Superior temporal gyrus (tissue), 1 donor: ENCODE data around the gene DHX15.
"Not testable (repeated sequence)": the region's sequence is repeated elsewhere in the genome, so short reads cannot be mapped to it uniquely, and the experiment has no call there.

Source experiments
- DNase-seq: peaks from one replicate; pipeline ENCODE4 v3.0.0-alpha.2; 2016; ENCODE audit errors: extremely low spot score

Gene DHX15

DNA sequence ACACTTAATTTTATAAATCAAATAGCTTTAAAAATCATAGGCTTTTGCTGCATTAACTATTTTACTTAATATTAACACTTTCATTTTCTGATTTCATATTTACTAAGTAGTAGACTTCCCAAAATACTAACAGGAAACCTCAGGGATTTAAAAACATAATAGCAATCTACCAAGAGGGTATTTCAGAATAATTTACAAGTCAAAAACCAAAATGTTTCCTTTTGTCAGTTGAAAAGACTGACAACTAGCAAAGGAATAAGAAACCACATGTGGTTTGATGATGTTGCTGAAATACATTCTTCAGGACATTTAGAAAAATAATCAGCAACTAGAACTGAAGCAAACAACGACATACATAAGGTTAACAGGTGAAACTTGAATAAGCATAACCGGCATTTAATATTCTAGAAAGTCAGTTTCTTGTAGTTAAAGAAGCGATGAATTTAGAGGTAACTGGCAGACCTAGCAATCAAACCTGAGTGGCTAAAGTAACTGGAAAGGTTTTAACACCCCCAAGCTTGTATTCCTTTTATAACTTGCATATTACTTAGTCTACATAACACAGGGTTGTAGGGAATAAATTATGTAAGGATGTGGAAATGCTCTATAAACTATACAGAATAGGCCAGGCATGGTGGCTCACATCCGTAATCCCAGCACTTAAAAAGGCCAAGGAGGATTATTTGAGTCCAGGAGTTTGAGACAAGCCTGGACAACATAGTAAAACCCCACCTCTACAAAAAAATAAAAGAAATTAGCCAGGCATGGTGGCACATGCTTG lies 40.0 kb downstream of the DHX15 start:
- DNase-seq = no peak

DNA sequence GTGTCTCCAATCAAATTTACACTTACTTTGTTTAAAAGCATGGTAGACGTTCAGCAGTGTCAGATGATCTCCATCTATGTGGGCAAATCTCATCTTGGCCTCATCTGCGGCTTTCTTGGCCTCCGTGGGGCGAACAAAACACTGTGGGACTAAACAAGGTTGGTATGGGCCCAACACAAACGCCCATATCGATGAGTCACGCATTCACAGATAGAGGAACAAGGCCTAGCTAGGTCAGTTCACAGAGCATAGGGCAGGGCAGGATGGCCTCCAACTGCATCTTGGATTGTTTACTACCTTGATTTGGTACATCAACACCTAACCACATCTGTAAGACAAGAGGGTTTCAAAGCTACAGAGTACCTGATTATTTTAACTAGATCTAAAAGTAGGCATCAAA lies 47.3 kb downstream of the DHX15 start:
- DNase-seq = no peak

DNA sequence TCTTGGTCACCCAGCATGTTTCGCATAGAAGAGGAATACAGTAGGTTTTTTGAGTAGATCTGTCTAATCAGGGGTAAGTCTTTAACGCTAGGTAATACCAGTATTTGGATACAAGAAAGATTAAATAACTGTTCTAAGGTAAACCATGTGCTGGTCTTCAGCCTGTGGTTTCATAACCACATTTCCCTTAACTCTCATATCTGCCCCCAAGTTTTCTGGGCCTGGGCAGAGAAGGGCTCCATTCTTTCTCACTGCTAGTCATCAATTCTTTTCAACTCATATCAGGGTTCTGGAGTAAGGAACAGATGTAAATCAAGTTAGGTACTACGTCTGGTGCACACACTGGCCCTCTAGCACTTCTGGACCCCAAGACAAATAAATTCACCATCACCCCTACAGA lies 49.0 kb downstream of the DHX15 start:
- DNase-seq = no peak

DNA sequence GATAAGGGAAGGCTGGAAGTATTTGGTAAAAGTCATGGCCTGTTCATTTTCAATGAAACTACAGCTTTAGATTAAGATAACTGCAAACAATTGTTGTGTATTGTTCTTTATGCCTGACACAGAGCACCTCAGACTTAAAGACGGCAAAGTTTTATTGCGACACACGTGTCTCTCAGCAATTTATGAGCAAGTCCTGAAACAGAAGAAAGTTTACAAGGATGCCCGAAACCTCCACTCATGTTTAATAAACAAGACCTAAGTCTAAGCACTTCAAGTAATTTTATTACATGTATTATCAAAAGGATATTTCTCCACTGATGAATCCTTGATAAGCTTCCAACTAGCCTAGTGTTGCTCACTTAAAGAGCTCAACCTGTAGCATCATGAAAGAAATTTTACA lies 51.0 kb downstream of the DHX15 start:
- no peak for DNase-seq

DNA sequence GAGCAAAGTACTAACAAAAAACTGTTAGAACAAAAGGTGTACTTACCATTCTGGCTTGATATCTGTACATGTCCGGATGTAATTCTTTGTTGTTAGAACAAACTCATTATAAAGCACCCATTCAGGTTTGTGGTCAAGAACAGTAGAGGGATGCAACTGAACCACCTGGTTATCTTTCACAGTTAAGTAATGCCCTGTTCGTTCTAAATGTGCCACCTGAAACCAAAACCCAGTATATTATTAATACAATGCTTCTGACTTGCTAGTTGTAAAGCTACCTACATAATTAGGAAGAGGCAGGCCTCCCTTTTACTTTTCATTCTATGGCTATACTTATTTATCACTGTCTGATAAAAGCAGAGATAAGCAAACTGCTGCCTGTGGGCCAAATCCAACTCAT lies 54.8 kb downstream of the DHX15 start:
- DNase-seq = no peak

DNA sequence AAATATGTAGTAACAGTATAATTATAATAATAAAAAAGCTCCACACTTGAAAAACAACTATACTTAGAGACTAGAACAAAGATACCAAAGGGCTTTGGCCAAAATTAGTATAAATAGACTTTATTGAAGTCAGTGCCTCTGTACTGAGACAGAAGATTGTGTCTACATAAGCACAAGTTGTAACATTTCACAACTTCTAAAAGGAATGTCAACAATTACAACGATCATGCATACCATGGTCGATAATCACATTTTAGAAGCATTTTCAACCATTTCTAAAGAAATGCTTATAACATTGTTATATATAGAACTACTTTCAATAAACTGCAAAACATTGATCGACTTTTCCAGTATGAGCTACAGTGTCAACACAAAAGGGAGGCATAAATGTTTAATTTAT lies 57.0 kb downstream of the DHX15 start:
- DNase-seq = no peak

DNA sequence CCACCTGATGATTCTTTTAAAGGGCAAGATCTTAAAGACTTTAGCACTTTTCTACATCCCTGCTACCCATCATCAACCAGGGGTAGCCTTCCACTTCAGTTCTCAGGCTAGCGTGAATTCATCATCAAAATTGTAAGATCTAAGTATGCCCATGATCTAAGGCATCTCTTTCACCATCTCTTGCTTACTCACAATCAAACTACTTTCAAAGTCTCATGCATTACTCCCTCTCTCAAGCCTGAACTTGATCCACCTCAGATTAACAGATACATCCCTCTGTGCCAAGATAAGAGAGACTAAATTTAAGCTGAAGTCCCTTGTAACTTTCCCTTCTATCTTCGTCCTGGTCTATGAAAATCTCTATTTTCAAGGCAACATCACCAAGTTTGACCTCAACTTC lies 62.8 kb downstream of the DHX15 start:
- no peak for DNase-seq

DNA sequence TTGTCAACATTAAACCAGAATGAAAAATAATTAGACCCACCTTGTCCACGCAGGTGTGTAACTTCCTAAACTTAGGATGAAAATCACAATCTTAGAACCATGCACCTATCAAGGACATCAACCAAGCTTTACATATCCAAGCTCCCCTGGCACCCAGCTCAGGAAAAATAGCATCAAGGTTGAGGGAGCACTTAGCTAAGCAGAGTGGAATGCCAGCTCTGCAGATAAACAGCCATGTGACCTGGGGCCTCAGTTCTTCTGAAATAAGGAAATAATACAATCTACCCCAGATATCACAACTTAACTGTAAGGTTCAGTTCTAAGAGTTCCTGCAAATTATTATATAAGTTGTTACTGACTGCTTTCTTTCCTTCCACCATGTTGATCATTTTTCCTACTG lies 64.7 kb downstream of the DHX15 start:
- DNase-seq = no peak

DNA sequence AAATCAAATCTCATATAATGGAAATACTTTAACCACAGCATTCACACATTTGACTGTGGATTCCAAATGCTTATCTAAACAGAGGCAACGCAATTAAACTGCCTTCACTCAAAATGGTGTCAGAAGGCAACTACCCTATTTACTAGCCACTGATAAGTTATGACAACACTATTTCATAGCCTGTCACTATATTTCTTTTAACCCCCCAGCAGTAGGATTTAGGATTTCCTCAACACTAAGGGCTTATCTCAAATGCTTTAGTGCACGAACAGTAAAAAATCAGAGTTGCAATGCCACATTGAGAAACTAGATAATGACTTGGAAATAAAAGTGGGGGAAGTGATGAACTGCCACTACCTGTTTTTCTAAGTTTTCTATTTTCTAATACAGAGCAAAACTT lies 66.7 kb downstream of the DHX15 start:
- no peak for DNase-seq

DNA sequence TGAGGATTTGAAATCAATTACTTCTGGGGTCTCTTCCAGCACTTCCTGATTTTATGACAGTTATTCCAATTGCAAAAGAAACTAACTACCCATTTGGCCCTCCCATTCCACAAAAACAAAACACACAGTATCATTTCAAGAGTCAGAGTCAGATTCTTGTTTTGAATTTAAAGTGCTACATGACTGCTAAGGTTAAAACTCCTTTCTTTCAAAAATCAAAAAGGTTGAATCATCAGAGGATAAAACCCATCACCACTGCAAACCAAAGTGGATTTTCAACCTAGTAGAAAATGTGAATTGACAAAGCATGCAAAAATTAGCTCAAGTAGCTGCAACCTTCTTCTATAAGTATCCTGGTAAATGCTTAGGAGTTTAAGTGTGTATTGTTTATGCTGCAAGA lies 67.4 kb downstream of the DHX15 start:
- DNase-seq = no peak

DNA sequence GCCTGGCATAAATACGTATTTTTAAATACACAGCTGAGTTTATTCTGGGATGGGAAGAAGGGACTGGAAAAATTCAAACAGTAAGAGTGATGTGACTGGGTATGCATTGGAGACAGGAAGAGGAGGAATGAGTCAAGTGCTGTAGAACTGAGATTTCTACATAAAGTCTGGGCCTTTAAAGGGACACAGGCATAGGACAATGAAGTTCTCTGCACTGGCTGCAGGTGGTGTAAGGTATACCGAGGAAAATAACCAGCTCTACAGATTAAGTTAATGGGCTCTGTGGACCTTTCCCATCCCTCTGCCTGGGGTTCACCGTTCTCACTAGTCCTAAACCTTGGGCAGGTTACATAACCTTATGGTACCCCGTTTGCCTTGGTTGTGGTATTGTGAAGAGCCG lies 68.7 kb downstream of the DHX15 start:
- DNase-seq = no peak

DNA sequence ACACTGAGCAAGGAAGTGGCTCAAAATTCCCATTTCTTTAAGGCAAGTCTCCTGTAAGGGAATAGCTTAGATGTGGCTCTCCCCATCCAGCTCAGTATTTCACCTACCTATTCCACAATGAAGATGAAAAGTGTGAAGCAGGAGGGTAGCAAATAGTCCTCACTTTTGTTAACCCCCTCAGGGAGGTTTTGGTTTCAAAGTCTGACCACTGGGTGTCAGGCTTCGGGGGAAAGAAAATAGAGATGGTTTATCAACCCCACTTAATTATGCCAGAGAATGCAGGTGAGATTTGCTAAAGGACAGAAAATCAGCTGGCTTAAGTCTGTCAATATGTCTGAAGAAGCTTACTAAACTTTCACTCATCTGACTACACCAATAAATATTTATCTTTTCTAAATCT lies 69.5 kb downstream of the DHX15 start:
- no peak for DNase-seq

DNA sequence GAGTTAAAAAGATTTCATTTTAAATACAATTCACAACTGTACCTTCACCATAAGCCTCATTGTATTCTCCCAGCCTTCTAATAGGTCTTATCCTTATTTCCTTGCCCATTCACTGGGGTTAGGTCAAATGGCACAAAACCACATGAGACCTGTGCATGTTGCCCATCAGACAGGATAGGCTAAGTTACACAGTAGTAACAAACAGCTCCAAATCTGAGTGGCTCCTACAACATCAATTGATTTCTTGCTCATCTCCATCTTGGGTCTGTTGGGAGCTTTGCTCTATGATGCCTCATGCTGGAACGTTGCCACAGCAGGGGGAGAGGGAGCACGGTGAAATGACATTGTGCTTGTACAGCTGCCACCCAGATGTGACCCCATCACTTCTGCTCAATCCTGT lies 70.6 kb downstream of the DHX15 start:
- no peak for DNase-seq

DNA sequence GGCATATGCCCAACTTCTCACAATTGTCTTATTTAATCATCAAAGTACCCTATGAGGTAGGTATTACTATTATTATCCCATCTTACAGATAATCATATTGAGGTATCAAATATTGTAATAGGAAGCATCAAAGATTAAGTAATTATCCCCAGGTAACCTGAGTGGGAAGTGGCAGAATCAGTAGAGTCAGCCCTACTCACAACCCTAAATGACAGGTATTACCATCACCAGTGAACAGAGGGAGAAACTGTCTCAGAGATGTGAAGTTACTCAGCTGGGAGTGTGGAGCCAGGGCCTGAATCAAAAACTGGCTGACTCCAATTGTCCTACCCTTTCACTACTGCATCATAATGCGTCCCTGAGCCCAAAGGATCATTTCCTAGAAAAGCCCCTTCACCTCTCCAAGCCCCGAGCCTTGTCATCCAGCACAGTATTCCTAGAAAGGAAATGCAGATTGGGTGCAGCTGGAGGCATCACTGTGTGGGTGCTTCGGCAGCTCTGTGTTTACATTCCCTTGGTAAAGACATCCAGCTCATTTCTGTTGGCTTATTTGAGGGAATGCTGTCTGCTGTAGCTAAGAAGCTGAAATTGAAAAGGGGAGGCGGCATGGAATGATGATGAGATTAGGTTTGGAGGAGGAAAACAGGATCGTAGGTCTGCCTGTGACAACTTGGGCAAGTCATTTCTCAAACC lies 72.8 kb downstream of the DHX15 start:
- no peak for DNase-seq

DNA sequence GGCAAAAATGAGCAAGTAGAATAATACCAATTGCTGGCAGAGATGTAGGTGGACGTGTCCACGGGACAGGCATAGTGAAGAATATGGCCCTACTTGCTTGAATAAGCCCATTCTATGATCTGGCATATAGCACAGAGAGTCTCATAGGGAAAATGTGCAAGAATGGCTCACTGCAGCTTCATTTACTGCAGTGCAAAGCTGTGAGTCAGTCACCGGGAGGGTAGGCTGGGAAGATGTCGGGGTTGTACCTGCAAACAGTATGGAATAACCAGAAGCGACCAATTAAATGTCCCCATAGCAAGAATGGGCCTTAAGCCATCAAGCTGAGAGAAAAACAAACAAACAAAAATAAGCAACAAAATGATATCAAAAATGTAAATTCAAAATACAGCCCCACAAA lies 74.3 kb downstream of the DHX15 start:
- DNase-seq = no peak

DNA sequence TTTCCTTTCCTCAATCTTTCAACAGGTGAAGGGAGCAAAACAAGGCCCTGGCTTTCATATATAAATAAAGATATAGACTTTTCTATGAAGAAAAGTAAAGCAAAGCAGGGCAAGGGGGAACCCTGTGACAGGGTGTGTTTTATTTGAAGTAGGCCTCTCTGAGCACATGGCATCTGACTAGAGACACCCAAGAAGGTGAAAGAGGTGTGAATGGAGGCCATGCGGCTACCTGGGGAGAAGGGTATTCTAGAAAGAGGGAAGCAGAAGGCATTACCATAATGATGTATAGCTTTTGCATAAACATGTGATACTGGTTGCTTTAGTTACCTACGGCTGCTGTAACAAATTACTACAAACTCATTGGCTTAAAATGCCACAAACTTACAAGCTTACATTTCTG lies 75.8 kb downstream of the DHX15 start:
- no peak for DNase-seq

DNA sequence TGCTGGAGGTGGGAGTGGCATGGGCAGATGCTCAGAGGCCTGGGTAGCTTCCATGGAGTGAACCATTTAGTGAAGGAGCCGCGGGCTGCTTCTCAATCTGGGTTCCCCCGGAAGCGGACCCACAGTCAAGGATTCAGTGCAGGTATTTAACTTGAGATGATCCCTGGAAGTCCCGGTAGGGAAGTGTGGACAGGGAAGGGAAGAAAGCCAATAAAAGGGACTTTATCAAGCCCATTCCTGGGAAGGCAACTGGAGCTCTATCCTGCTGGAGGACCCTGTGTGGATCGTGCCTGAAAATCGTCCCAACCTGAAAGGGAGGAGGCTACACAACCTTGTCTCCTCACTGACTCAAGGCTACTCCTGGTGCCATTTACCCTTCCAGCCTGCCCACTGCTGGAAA lies 76.9 kb downstream of the DHX15 start:
- no peak for DNase-seq

DNA sequence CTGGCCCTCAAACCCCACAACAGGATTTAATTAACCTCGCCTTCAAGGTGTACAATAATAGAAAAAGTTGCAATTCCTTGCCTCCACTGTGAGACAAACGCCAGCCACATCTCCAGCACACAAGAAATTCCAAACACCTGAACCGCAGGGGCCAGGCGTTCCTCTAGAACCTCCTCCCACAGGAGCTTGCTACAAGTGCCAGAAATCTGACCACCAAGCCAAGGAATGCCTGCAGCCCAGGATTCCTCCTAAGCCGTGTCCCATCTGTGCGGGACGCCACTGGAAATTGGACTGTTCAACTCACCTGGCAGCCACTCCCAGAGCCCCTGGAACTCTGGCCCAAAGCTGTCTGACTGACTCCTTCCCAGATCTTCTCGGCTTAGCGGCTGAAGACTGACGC lies 81.3 kb downstream of the DHX15 start:
- DNase-seq = not testable (repeated sequence)

DNA sequence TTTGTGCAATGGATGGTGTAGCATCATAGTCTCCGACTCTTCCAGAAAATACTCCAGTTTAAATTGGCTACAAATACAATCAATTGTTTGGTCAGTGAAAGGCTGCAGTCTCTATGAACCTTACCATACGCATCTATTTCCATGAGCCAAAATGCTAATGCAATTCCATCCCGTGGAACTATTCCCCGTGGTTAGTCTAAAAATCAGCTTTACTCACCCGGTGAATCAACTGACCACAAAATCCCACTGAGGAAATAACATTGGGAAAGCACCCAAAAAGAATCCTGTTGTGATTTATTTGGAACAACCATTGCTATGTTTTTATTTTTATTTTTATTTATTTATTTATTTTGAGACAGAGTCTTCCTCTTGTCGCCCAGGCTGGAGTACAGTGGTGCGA lies 87.1 kb downstream of the DHX15 start:
- no peak for DNase-seq

DNA sequence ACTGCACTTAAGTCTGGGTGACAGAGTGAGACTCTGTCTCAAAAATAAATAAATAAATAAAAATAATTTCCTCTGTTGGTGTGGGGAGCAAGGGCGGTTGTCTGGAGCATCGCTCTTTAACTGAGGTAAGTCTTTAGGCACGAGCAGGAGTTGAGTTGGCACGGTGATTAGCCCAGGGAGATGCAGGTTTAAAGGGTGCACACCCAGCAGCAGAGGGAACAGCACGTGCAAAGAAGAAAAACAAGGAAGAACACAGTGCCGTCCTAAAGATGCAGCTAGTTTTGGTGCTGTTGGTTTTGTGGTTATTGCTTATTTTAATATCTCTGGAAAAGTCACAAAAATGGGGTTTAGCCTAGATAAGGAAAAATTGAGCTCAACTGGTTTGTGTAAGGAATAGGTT lies 87.8 kb downstream of the DHX15 start:
- no peak for DNase-seq

DNA sequence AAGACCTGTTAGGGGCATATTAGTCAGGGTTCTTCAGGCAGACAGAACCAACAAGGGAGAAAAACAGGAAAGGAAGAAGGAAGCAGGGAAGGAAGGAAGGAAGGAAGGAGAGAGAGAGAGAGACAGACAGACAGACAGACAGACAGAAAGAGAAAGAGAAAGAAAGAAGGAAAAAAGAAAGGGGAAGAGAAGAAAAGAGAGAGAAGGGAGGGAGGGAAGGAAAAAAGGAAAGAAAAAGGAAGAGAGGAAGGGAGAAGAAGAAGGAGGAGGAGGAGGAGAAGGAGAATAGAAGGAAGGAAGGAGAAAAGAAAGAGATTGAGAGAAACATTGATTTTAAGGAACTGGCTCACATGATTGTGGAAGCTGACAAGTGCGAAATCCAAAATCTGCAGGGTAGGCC lies 89.0 kb downstream of the DHX15 start:
- DNase-seq = no peak

DNA sequence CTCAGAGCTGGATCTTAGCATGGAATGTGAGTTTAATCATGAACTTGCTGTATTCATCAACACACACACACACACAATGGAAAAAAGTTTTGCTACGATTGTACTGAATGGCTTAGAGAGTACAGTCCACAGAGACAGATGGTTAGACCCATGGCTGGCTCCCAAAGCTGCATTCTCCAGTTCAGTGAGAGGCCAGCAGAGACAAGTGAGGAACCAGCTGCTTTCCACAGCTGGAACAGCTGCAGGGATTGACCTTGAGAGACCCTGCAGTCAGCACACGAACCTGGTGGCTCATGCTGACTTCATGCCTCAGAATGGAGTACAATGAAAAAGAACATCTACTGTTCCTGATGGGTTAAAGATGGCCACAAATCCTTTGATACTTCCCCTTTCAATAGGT lies 94.5 kb downstream of the DHX15 start:
- DNase-seq = no peak

DNA sequence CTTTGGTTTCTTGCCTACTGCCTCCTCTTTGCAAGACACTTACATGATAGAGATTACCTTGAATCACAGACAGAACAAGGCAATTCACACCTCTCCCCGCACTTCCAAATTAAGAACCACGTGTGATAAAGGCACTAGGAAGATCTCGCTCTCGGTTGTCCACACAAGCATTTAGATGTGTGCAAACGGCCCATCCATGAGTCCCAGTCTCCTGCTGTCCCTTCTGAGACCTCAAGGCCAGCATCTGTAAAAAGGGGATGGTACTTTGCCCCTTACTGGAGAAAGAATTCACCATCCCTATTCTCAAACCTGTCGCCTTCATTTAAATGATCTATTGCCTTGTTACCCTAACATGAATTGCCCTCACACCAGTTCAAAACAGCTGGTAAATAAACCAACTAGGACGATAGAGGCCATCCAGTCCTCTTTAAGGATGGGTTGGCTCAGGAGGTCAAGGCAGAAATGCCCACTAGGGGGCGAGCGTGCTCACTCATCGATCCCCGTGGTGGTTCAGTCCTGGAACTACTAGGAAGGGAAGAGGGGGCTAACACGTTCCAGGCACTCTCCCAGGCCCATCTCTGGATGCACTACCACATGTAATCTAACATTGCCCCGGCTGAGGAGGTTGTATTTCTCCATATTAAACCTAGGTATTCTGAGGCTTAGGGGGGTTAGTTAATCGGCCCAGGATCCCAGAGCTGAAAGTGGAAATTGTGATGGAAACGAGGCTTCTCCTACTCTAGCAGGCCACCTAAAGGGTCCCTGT lies 95.8 kb downstream of the DHX15 start:
- DNase-seq = peak; percentile 90
